ENCODE measurements around the gene SPATA13.

The SPATA13 gene

DNA sequence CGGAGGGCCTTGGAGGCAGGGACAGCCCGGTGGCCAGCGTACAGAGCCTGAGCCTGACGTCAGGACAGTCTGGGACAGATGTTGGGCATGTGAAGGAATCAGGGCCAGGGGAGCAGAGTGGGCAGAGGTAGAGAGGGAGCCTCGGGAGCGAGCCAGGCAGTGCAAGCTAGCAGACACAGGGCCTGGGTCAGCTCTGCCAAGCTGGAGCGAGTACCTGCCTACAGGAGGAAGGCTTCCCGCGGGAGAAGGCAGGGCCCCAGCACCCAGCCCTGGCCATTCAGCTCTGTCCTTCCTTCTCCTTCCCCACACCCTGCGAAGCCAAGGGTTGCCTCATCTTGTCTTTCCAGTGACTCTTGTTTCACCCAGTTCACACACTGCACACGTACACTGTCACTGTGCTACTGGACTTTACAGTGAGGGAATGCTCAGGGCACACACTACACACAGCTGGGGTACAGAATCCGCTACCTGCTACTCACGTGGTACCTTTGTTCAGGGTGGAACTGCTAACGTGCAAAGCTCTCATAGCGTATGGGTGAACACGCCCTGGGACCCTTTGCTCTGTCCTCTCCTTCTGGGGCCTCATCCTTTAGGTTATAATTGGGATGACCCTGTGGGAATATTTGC is 139.1 kb downstream of the SPATA13 start:
- Histone ChIP-seq H2BK120ac (ENCODE audit: insufficient read depth, low read length, poor library complexity) (no peak overlapping the region), H3K14ac (ENCODE audit: low read length) (no peak overlapping the region), H3K4me3 (ENCODE audit: low read depth, low read length) (no peak overlapping the region), H4K91ac (ENCODE audit: low read depth, low read length) (no peak overlapping the region), H3K79me1 (ENCODE audit: low read length) (no peaks in the 10 kb centered on the region), H2BK12ac (ENCODE audit: low read length) (no peak overlapping the region), H3K23ac (ENCODE audit: low read length) (no peak overlapping the region), H3K27ac (ENCODE audit: low read depth, low read length) (no peak overlapping the region), H3K9ac (ENCODE audit: low read length) (no peak overlapping the region), H2AFZ (ENCODE audit: insufficient read depth, low read length, poor library complexity) (no peak overlapping the region), H2BK5ac (ENCODE audit: low read depth, low read length, poor library complexity) (no peak overlapping the region), H2AK5ac (ENCODE audit: low read length) (no peak overlapping the region), H3K4me1 (ENCODE audit: control insufficient read depth in 1 of 2, insufficient read depth in 2 of 2, low read length in 2 of 2) (no peaks in the 10 kb centered on the region), H4K12ac (ENCODE audit: low read depth, low read length) (no peak overlapping the region), H3K9me3 (ENCODE audit: insufficient read depth, low read depth, low read length) (no peaks in the 10 kb centered on the region), H4K8ac (ENCODE audit: low read depth, low read length) (no peak overlapping the region), H3K4me2 (ENCODE audit: low read length) (no peak overlapping the region), H3K79me2 (ENCODE audit: control insufficient read depth, insufficient read depth, low read length, poor library complexity) (no peaks in the 10 kb centered on the region), H3K18ac (ENCODE audit: low read length) (no peak overlapping the region), H3K4ac (ENCODE audit: low read depth, low read length) (no peak overlapping the region), H3K36me3 (ENCODE audit: control insufficient read depth in 1 of 2, insufficient read depth in 2 of 2, low read length in 2 of 2) (peaks cover 2 to 7% of the 10 kb centered on the region in 2 experiments), H3K27me3 (ENCODE audit: insufficient read depth, low read length) (no peaks in the 10 kb centered on the region)
- no peak for DNase-seq
- no CpG with 5 or more reads among the region's 16 CpGs for WGBS (ENCODE audit: extremely low coverage, insufficient coverage, insufficient read length)

DNA sequence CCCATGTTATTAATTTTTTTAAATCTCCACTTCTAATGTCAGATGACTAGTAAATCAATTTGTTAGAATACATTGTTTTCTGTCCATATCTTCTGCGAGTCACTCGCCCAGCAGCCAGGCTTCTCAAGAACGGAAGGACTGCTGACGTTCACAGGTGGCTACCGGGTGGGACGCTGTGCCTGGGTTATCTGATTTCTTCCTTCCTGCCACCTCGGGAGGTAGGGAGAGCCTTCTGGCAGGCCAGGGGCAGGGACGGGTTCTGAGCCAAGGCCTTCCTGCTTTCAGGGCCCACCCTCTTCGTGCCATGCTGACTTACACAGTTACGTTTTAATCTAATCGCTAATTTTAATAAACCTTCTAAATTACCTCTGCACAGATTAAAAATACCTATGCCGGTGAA is 140.9 kb downstream of the SPATA13 start:
- H4K91ac ChIP-seq (ENCODE audit: low read depth, low read length), result no peak overlapping the region
- WGBS (ENCODE audit: extremely low coverage, insufficient coverage, insufficient read length), result 100% methylated on average over 2 of the region's 12 CpGs
- no peak overlapping the region for H3K4ac ChIP-seq (ENCODE audit: low read depth, low read length)
- H3K79me1 ChIP-seq (ENCODE audit: low read length), result no peaks in the 10 kb centered on the region
- no peak overlapping the region for H2BK120ac ChIP-seq (ENCODE audit: insufficient read depth, low read length, poor library complexity)
- no peaks in the 10 kb centered on the region for H3K27me3 ChIP-seq (ENCODE audit: insufficient read depth, low read length)
- H3K4me3 ChIP-seq (ENCODE audit: low read depth, low read length), result no peak overlapping the region
- H3K79me2 ChIP-seq (ENCODE audit: control insufficient read depth, insufficient read depth, low read length, poor library complexity), result no peaks in the 10 kb centered on the region
- no peak overlapping the region for H4K8ac ChIP-seq (ENCODE audit: low read depth, low read length)
- H3K9me3 ChIP-seq (ENCODE audit: insufficient read depth, low read depth, low read length), result no peaks in the 10 kb centered on the region
- no peak overlapping the region for H3K27ac ChIP-seq (ENCODE audit: low read depth, low read length)
- no peak overlapping the region for H3K9ac ChIP-seq (ENCODE audit: low read length)
- peaks cover 2 to 7% of the 10 kb centered on the region in 2 experiments for H3K36me3 ChIP-seq (ENCODE audit: control insufficient read depth in 1 of 2, insufficient read depth in 2 of 2, low read length in 2 of 2)
- no peak overlapping the region for H2BK12ac ChIP-seq (ENCODE audit: low read length)
- H2AFZ ChIP-seq (ENCODE audit: insufficient read depth, low read length, poor library complexity), result no peak overlapping the region
- H3K23ac ChIP-seq (ENCODE audit: low read length), result no peak overlapping the region
- H2BK5ac ChIP-seq (ENCODE audit: low read depth, low read length, poor library complexity), result no peak overlapping the region
- no peaks in the 10 kb centered on the region for H3K4me1 ChIP-seq (ENCODE audit: control insufficient read depth in 1 of 2, insufficient read depth in 2 of 2, low read length in 2 of 2)
- H2AK5ac ChIP-seq (ENCODE audit: low read length), result no peak overlapping the region
- DNase-seq, result no peak
- H4K12ac ChIP-seq (ENCODE audit: low read depth, low read length), result no peak overlapping the region
- H3K4me2 ChIP-seq (ENCODE audit: low read length), result no peak overlapping the region
- H3K14ac ChIP-seq (ENCODE audit: low read length), result no peak overlapping the region
- no peak overlapping the region for H3K18ac ChIP-seq (ENCODE audit: low read length)

DNA sequence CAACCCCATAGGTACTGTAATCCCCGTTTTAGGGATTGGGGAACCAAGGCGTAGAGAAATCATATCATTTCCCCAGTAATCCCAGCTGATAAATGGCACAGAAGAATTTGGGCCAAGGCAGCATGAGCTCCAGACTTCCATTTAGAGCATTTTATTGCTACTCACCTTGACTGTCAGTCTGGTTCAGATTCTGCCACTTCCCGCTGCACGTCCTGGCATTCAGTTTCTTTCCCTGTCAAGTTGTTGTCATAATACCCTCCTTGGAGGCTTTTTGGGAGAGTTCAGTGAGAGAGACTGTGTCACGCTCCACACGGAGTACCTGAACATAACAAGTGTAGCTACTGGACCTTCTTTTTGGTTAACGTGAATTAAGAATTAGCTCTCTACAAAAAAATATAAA is 141.4 kb downstream of the SPATA13 start:
- Histone ChIP-seq H3K4me2 (ENCODE audit: low read length) (no peak overlapping the region), H3K4me1 (ENCODE audit: control insufficient read depth in 1 of 2, insufficient read depth in 2 of 2, low read length in 2 of 2) (no peaks in the 10 kb centered on the region), H3K4ac (ENCODE audit: low read depth, low read length) (no peak overlapping the region), H3K9me3 (ENCODE audit: insufficient read depth, low read depth, low read length) (no peaks in the 10 kb centered on the region), H3K18ac (ENCODE audit: low read length) (no peak overlapping the region), H4K12ac (ENCODE audit: low read depth, low read length) (no peak overlapping the region), H2BK5ac (ENCODE audit: low read depth, low read length, poor library complexity) (no peak overlapping the region), H3K36me3 (ENCODE audit: control insufficient read depth in 1 of 2, insufficient read depth in 2 of 2, low read length in 2 of 2) (peaks cover 2 to 7% of the 10 kb centered on the region in 2 experiments), H4K91ac (ENCODE audit: low read depth, low read length) (no peak overlapping the region), H2BK12ac (ENCODE audit: low read length) (no peak overlapping the region), H3K27ac (ENCODE audit: low read depth, low read length) (no peak overlapping the region), H3K4me3 (ENCODE audit: low read depth, low read length) (no peak overlapping the region), H2AFZ (ENCODE audit: insufficient read depth, low read length, poor library complexity) (no peak overlapping the region), H4K8ac (ENCODE audit: low read depth, low read length) (no peak overlapping the region), H3K9ac (ENCODE audit: low read length) (no peak overlapping the region), H3K23ac (ENCODE audit: low read length) (no peak overlapping the region), H3K27me3 (ENCODE audit: insufficient read depth, low read length) (no peaks in the 10 kb centered on the region), H2AK5ac (ENCODE audit: low read length) (no peak overlapping the region), H2BK120ac (ENCODE audit: insufficient read depth, low read length, poor library complexity) (no peak overlapping the region), H3K79me2 (ENCODE audit: control insufficient read depth, insufficient read depth, low read length, poor library complexity) (no peaks in the 10 kb centered on the region), H3K79me1 (ENCODE audit: low read length) (no peaks in the 10 kb centered on the region), H3K14ac (ENCODE audit: low read length) (no peak overlapping the region)
- no CpG with 5 or more reads among the region's 7 CpGs for WGBS (ENCODE audit: extremely low coverage, insufficient coverage, insufficient read length)
- no peak for DNase-seq

DNA sequence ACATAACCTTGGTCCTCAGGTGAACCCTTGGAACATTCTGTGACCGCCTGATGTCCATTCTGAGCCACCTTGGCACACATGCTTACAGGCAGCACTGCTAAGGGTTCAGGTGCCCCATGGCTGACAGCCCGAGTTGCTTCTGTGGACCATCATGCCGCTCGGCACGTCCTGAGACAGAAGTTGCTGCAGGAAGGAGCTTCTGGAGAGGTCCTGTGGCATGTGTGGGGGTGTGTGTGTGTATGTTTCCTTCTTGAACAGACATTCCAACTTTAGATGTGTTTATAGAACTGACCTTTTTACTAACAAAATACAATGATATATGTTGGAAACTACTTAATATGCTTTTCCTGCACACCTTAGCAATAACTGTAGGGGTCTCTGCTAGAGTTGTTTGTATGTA is 144.1 kb downstream of the SPATA13 start:
- DNase-seq, result no peak
- Histone ChIP-seq H3K27ac (ENCODE audit: low read depth, low read length) (no peak overlapping the region), H3K9me3 (ENCODE audit: insufficient read depth, low read depth, low read length) (no peaks in the 10 kb centered on the region), H2BK120ac (ENCODE audit: insufficient read depth, low read length, poor library complexity) (no peak overlapping the region), H3K4ac (ENCODE audit: low read depth, low read length) (no peak overlapping the region), H3K79me2 (ENCODE audit: control insufficient read depth, insufficient read depth, low read length, poor library complexity) (no peaks in the 10 kb centered on the region), H4K8ac (ENCODE audit: low read depth, low read length) (no peak overlapping the region), H3K36me3 (ENCODE audit: control insufficient read depth in 1 of 2, insufficient read depth in 2 of 2, low read length in 2 of 2) (peaks cover 2 to 5% of the 10 kb centered on the region in 2 experiments), H3K9ac (ENCODE audit: low read length) (no peak overlapping the region), H2BK12ac (ENCODE audit: low read length) (no peak overlapping the region), H4K91ac (ENCODE audit: low read depth, low read length) (no peak overlapping the region), H3K23ac (ENCODE audit: low read length) (peak overlapping the region; percentile 17), H2AK5ac (ENCODE audit: low read length) (no peak overlapping the region), H3K18ac (ENCODE audit: low read length) (no peak overlapping the region), H3K79me1 (ENCODE audit: low read length) (no peaks in the 10 kb centered on the region), H3K27me3 (ENCODE audit: insufficient read depth, low read length) (no peaks in the 10 kb centered on the region), H3K14ac (ENCODE audit: low read length) (no peak overlapping the region), H3K4me3 (ENCODE audit: low read depth, low read length) (no peak overlapping the region), H3K4me2 (ENCODE audit: low read length) (no peak overlapping the region), H2AFZ (ENCODE audit: insufficient read depth, low read length, poor library complexity) (no peak overlapping the region), H3K4me1 (ENCODE audit: control insufficient read depth in 1 of 2, insufficient read depth in 2 of 2, low read length in 2 of 2) (no peaks in the 10 kb centered on the region), H4K12ac (ENCODE audit: low read depth, low read length) (no peak overlapping the region), H2BK5ac (ENCODE audit: low read depth, low read length, poor library complexity) (no peak overlapping the region)
- no CpG with 5 or more reads among the region's 5 CpGs for WGBS (ENCODE audit: extremely low coverage, insufficient coverage, insufficient read length)

Measured in trophoblast cell (in vitro differentiated cells and primary cell).